Large intestine (tissue), 3 donors: ENCODE results near the gene EDIL3. TPM values are rescaled to one million over a fixed set of nuclear protein-coding genes. Genes with fewer than 3 reads are reported as not detected.

Source experiments
- DNase-seq, 2 donors: peaks; one replicate each; pipeline versions ENCODE4 v3.0.0 to v3.0.0-alpha.2; 2013
- H3K27ac ChIP-seq: one replicate; pipeline ENCODE4 v1.5.1; 2013; ENCODE audit warnings: low read length
- H3K27me3 ChIP-seq: 2 replicates; pipeline ENCODE4 v1.6.1; 2013; ENCODE audit warnings: low read length; ENCODE audit not compliant: control insufficient read depth, insufficient read depth
- H3K36me3 ChIP-seq: 2 replicates; pipeline ENCODE4 v1.6.1; 2013; ENCODE audit warnings: low read length; ENCODE audit not compliant: control insufficient read depth, insufficient read depth
- H3K4me1 ChIP-seq: one replicate; pipeline ENCODE4 v1.6.1; 2013; ENCODE audit warnings: low read length; ENCODE audit not compliant: control insufficient read depth, insufficient read depth
- H3K4me3 ChIP-seq: one replicate; pipeline ENCODE4 v1.5.1; 2013; ENCODE audit warnings: low read length
- H3K9me3 ChIP-seq: one replicate; pipeline ENCODE4 v1.6.1; 2013; ENCODE audit warnings: mild to moderate bottlenecking, low read depth, low read length, moderate library complexity; ENCODE audit not compliant: control insufficient read depth
- WGBS: methylation state at CpG from one replicate; pipeline ENCODE4 v1.1.5; 2013; ENCODE audit warnings: low lambda C conversion rate; ENCODE audit not compliant: insufficient coverage; 5-methylcytosine and 5-hydroxymethylcytosine counted together
- polyA plus RNA-seq: library from polyadenylated mRNA; unstranded; fragments of 120-200 nt; gene quantifications from one replicate; pipeline ENCODE4 v1.2.1, GENCODE V29; 2013

The EDIL3 gene
- polyA plus RNA-seq, 1 donor, result 31.2 TPM

DNA sequence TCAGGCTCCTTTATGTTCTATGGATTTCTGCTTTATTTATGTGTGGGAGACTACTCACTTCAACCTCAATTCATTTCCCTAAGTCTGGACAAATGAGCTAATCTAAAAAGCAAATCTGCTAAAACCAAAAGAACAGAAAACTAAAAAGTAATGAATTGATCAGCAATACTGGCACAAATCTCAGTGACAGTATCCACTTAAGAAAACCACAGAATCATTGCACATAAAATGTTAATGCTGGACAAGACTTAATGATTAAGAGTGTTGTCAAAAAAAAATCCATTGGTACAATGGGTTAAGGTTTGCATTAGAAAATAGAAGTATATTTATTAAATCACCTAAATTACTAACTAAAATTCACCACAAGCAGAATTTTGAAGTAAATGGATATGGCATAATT, 147.6 kb downstream of the EDIL3 start:
- H3K9me3 ChIP-seq, result no peaks in the 10 kb centered on the region
- no peak overlapping the region for H3K27ac ChIP-seq
- H3K4me3 ChIP-seq, result no peak overlapping the region
- no peaks in the 10 kb centered on the region for H3K36me3 ChIP-seq
- H3K27me3 ChIP-seq, result no peaks in the 10 kb centered on the region
- DNase-seq, result no peak
- H3K4me1 ChIP-seq, result no peaks in the 10 kb centered on the region

- Histone ChIP-seq H3K27ac (no peak overlapping the region), H3K4me1 (no peaks in the 10 kb centered on the region), H3K27me3 (no peaks in the 10 kb centered on the region), H3K4me3 (no peak overlapping the region), H3K36me3 (no peaks in the 10 kb centered on the region), H3K9me3 (no peaks in the 10 kb centered on the region)
- no peak for DNase-seq
- 83% methylated on average over 1 of the region's 7 CpGs for WGBS
Observed at GRCh38 chr5:84231433-84231832, 153.2 kb downstream of the EDIL3 start.

DNA sequence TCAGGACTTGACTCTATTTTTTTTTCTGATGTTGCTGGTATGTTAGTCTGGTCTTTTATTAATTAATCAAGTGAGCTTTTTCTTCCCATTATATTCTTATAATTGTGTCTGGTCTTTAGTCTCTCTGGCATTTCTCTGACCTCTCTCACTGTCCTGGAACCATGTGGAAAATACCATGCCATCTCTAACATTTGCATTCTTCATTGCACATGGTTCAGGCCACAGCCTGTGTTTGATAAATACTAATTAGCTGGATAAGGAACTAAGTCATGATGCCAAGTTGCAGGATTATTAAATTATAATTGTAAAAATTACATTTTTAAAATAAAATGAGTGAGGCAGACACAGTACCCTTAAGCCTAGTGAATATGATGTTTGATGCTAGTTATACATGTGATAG, 155.6 kb downstream of the EDIL3 start:
- Histone ChIP-seq H3K4me1 (no peaks in the 10 kb centered on the region), H3K4me3 (no peak overlapping the region), H3K9me3 (no peaks in the 10 kb centered on the region), H3K27me3 (no peaks in the 10 kb centered on the region), H3K36me3 (no peaks in the 10 kb centered on the region), H3K27ac (no peak overlapping the region)
- DNase-seq, result no peak

DNA sequence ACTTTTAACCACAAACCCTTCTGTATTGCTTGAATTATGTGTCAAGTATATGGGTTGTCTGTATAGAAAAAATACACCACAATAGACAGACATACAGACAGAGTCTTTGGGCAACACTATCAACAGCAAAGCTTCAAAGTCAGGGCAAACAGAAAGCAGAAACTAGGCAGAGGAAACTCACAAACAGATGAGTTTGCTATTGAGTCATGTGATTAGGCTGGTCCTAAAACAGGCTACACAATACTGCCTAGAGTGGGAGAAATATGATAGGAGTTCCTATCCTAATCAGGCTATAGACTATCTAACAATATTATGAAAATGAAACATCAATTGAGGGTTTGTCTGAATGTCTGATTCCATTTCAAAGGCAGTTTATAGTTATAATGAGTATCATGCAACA, 156.4 kb downstream of the EDIL3 start:
- Histone ChIP-seq H3K4me3 (no peak overlapping the region), H3K36me3 (no peaks in the 10 kb centered on the region), H3K4me1 (no peaks in the 10 kb centered on the region), H3K27ac (no peak overlapping the region), H3K9me3 (no peaks in the 10 kb centered on the region), H3K27me3 (no peaks in the 10 kb centered on the region)
- no peak for DNase-seq

DNA sequence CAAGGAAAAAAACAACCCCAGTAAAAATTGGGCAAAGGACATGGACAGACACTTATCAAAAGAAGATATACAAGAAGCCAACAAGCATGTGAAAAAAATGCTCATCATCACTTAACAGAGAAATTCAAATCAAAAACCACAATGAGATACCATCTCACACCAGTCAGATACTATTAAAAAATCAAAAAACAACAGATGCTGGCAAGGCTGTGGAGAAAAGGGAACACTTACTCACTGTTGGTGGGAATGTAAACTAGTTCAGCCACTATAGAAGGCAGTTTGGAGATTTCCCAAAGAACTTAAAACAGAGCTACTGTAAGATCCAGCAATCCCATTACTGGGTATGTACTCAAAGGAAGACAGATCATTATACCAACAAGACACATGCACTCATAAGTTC, 157.4 kb downstream of the EDIL3 start:
- H3K4me3 ChIP-seq, result no peak overlapping the region
- H3K36me3 ChIP-seq, result no peaks in the 10 kb centered on the region
- no peaks in the 10 kb centered on the region for H3K27me3 ChIP-seq
- no peak overlapping the region for H3K27ac ChIP-seq
- H3K9me3 ChIP-seq, result no peaks in the 10 kb centered on the region
- H3K4me1 ChIP-seq, result no peaks in the 10 kb centered on the region
- no peak for DNase-seq

- no peak overlapping the region for H3K27ac ChIP-seq
- H3K27me3 ChIP-seq, result no peaks in the 10 kb centered on the region
- no CpG with 5 or more reads among the region's 5 CpGs for WGBS
- H3K4me1 ChIP-seq, result no peaks in the 10 kb centered on the region
- no peak for DNase-seq
- no peaks in the 10 kb centered on the region for H3K9me3 ChIP-seq
- H3K36me3 ChIP-seq, result no peaks in the 10 kb centered on the region
- H3K4me3 ChIP-seq, result no peak overlapping the region
Observed at GRCh38 chr5:84218546-84218945, 166.1 kb downstream of the EDIL3 start.

- H3K9me3 ChIP-seq, result no peaks in the 10 kb centered on the region
- DNase-seq, result no peak
- no peaks in the 10 kb centered on the region for H3K36me3 ChIP-seq
- no peak overlapping the region for H3K4me3 ChIP-seq
- no peaks in the 10 kb centered on the region for H3K27me3 ChIP-seq
- no CpG with 5 or more reads among the region's 3 CpGs for WGBS
- no peaks in the 10 kb centered on the region for H3K4me1 ChIP-seq
- H3K27ac ChIP-seq, result no peak overlapping the region
Observed at GRCh38 chr5:84215521-84215920, 169.2 kb downstream of the EDIL3 start.

GRCh38 chr5:84213861-84214260, 170.8 kb downstream of the EDIL3 start:
- no peaks in the 10 kb centered on the region for H3K27me3 ChIP-seq
- DNase-seq, result no peak
- WGBS, result no CpG with 5 or more reads among the region's 1 CpG
- no peaks in the 10 kb centered on the region for H3K4me1 ChIP-seq
- H3K27ac ChIP-seq, result no peak overlapping the region
- H3K9me3 ChIP-seq, result no peaks in the 10 kb centered on the region
- H3K36me3 ChIP-seq, result no peaks in the 10 kb centered on the region
- no peak overlapping the region for H3K4me3 ChIP-seq

GRCh38 chr5:84213212-84213611, 171.5 kb downstream of the EDIL3 start:
- no peak for DNase-seq
- no peak overlapping the region for H3K4me3 ChIP-seq
- no peaks in the 10 kb centered on the region for H3K4me1 ChIP-seq
- WGBS, result 80% methylated on average over 1 of the region's 1 CpG
- no peaks in the 10 kb centered on the region for H3K9me3 ChIP-seq
- no peaks in the 10 kb centered on the region for H3K27me3 ChIP-seq
- H3K27ac ChIP-seq, result no peak overlapping the region
- H3K36me3 ChIP-seq, result no peaks in the 10 kb centered on the region

GRCh38 chr5:84204772-84205171, 179.9 kb downstream of the EDIL3 start:
- no peak for DNase-seq
- Histone ChIP-seq H3K9me3 (no peaks in the 10 kb centered on the region), H3K4me3 (no peak overlapping the region), H3K27ac (no peak overlapping the region), H3K36me3 (no peaks in the 10 kb centered on the region), H3K27me3 (no peaks in the 10 kb centered on the region), H3K4me1 (no peaks in the 10 kb centered on the region)
- WGBS, result no CpG with 5 or more reads among the region's 6 CpGs

DNA sequence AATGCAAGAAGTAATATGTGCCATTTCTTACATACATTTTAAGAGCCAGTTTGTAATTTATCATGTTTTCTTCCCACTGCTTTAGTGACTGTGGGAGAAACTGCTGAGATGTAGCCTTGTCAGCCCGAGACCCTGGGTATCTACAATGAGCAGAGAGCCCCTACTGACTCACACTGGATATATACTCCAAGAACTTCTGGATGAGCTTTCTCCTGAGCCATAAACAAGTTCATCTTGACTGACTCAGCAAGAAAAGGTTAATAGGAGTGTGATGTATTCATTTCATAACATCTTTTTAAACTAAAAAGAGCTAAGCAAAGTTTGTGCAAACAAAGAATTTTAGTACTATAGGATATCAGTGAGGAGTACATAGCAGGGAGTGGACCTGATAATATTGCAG, 182.5 kb downstream of the EDIL3 start:
- DNase-seq, result no peak
- Histone ChIP-seq H3K4me3 (no peak overlapping the region), H3K36me3 (no peaks in the 10 kb centered on the region), H3K27ac (no peak overlapping the region), H3K4me1 (no peaks in the 10 kb centered on the region), H3K9me3 (no peaks in the 10 kb centered on the region), H3K27me3 (no peaks in the 10 kb centered on the region)
- WGBS, result no CpG with 5 or more reads among the region's 1 CpG

DNA sequence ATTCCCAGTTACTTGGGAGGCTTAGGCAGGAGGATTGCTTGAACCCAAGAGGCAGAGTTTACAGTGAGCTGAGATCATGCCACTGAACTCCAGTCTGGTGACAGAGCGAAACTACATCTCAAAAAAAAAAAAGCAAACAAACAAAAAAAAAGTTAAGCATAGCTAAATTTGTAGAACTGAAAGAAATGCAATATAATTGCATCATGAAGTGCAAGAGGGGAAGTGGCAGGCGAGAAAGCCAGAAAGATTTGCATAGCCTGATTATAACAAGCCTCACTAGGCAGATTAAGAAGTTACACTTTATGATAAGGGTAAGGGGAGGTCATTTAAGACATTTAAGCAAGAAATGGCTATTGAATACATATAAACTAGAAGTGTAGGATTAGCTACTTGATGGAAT, 187.1 kb downstream of the EDIL3 start:
- Histone ChIP-seq H3K27ac (no peak overlapping the region), H3K36me3 (no peaks in the 10 kb centered on the region), H3K9me3 (no peaks in the 10 kb centered on the region), H3K4me1 (no peaks in the 10 kb centered on the region), H3K4me3 (no peak overlapping the region), H3K27me3 (no peaks in the 10 kb centered on the region)
- DNase-seq, result no peak
- WGBS, result 76% methylated on average over 2 of the region's 2 CpGs
